ENCODE results near the gene GAB1. TPM values are rescaled to one million over a fixed set of nuclear protein-coding genes. Genes with fewer than 3 reads are reported as not detected.

The GAB1 gene
- total RNA-seq, 3 donors from 2014 or later = 62.3 to 104 (median 84.0) TPM

DNA sequence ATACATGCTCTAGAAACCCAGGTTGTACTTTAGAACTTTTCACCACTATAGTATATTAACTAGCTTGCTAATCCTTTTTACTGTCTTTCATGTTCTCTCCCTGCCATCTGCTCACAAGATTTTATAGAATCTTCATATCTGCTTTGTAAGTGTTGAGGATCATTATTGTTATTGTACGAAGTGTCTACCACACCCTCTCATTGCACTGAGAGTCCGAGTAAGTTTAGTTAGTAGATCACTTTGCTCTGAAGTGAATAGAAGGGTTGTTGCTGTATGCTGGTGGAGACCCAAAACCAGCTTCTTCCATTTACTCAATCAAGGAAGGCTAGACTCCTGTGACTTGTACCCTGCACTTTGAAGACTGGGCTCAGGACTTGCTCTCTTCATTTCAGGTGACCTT is 17.1 kb downstream of the GAB1 start:
- TF ChIP-seq, protein P1, sequence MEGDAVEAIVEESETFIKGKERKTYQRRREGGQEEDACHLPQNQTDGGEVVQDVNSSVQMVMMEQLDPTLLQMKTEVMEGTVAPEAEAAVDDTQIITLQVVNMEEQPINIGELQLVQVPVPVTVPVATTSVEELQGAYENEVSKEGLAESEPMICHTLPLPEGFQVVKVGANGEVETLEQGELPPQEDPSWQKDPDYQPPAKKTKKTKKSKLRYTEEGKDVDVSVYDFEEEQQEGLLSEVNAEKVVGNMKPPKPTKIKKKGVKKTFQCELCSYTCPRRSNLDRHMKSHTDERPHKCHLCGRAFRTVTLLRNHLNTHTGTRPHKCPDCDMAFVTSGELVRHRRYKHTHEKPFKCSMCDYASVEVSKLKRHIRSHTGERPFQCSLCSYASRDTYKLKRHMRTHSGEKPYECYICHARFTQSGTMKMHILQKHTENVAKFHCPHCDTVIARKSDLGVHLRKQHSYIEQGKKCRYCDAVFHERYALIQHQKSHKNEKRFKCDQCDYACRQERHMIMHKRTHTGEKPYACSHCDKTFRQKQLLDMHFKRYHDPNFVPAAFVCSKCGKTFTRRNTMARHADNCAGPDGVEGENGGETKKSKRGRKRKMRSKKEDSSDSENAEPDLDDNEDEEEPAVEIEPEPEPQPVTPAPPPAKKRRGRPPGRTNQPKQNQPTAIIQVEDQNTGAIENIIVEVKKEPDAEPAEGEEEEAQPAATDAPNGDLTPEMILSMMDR (IDR thresholded peaks at IDR 0.05) = no peak
- peak; percentile 48 for ATAC-seq

DNA sequence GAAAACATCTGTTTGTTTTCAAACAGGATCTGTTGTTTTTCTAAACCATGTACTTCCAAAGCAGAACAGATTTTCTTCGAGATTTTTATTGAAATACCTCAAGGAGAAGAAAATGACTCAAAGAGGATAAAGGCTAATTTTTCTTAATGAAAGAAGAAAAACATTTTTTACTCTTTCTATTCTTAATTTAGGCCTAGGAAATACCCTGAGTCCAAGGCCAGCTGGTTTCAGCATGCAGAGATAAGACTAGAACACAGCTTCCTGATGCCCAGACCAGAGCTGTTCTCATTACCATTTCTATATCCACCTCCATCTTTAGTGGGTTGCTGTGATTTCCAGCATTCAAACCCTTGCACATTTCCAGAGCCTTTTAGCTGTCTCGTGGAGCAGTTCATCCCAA is 18.3 kb downstream of the GAB1 start:
- Histone ChIP-seq H3K4me1 (ENCODE audit: low read depth) (peaks cover 60% of the 10 kb centered on the region), H3K9me3 (no peaks in the 10 kb centered on the region), H3K4me3 (no peak overlapping the region), H3K36me3 (ENCODE audit: low read depth) (no peaks in the 10 kb centered on the region)
- no peak for ATAC-seq
- intact Hi-C loops (cut with DNase I, micrococcal nuclease) = no loop called here
- TF ChIP-seq, protein P1 (IDR thresholded peaks at IDR 0.05) = no peak
- DNase-seq = peak in 1 of 3 donors; percentile 29

More for the DNA sequence above, 17.1 kb downstream of the GAB1 start:
- Histone ChIP-seq H3K36me3 (ENCODE audit: low read depth) (no peaks in the 10 kb centered on the region), H3K9me3 (no peaks in the 10 kb centered on the region), H3K4me3 (no peak overlapping the region), H3K4me1 (ENCODE audit: low read depth) (peaks cover 58% of the 10 kb centered on the region)
- DNase-seq = no peak
- intact Hi-C loops (cut with DNase I, micrococcal nuclease) = no loop called here

DNA sequence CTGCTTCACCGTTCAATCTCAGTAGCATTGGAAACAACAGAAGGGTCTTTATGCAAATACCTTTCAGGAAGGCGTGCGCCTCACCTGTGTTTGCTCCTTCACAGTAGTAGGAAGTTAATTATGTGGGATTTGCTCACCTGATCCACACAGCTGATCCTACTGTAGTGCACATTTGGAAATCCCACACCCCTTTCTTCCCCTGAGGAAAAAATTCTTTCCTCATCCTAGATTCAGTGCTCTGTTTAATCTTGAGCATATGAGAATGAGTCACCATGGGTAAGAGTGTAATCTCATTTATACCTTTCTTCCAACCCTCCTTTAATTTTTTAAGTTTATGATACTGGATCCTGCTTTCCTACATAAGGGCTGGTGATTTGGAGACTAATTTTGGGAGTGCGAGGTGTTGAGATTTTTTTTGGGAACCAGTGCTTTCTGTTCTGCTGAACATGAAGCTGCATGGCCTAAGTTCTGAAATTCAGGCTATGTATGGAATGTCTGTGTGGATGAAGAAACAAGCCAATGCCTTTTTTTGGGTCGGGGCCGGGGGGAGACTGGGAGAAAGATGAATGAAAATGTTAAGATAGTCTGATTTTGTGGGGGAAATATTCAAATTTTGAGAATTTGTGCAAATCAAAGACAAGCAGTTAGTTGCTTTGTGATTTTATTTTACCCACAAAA is 19.0 kb downstream of the GAB1 start:
- no peak overlapping the region for H3K4me3 ChIP-seq
- peaks cover 65% of the 10 kb centered on the region for H3K4me1 ChIP-seq (ENCODE audit: low read depth)
- TF ChIP-seq, protein P1 (IDR thresholded peaks at IDR 0.05) = no peak
- intact Hi-C loops (cut with DNase I, micrococcal nuclease) = no loop called here
- H3K9me3 ChIP-seq = no peaks in the 10 kb centered on the region
- H3K36me3 ChIP-seq (ENCODE audit: low read depth) = no peaks in the 10 kb centered on the region
- peak; percentile 5 for ATAC-seq
- no peak for DNase-seq

DNA sequence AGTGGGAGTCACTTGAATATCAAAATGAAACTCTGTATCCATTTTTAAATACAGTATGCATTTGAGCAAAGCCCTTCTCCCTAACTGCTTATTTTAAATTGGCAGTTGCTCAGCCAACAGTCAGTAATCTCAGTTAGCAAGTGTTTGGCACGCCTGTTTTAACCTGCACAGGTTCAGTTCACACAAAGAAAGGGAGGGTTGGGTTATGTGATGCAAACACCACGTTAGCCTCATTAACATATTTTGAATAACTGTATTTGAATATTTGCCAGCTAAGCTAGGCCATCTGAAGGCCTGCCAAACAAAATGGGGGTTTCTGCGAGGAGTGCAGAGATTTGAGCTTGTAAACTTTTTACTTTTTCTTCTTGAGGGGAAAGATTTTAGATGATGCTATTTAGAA is 19.8 kb downstream of the GAB1 start:
- TF ChIP-seq, protein P1 (IDR thresholded peaks at IDR 0.05) = no peak
- DNase-seq = peak in 1 of 3 donors; percentile 42
- H3K9me3 ChIP-seq = no peaks in the 10 kb centered on the region
- ATAC-seq = peak; percentile 13
- H3K36me3 ChIP-seq (ENCODE audit: low read depth) = no peaks in the 10 kb centered on the region
- no peak overlapping the region for H3K4me3 ChIP-seq
- H3K4me1 ChIP-seq (ENCODE audit: low read depth) = peaks cover 64% of the 10 kb centered on the region
- intact Hi-C loops (cut with DNase I, micrococcal nuclease) = no loop called here

DNA sequence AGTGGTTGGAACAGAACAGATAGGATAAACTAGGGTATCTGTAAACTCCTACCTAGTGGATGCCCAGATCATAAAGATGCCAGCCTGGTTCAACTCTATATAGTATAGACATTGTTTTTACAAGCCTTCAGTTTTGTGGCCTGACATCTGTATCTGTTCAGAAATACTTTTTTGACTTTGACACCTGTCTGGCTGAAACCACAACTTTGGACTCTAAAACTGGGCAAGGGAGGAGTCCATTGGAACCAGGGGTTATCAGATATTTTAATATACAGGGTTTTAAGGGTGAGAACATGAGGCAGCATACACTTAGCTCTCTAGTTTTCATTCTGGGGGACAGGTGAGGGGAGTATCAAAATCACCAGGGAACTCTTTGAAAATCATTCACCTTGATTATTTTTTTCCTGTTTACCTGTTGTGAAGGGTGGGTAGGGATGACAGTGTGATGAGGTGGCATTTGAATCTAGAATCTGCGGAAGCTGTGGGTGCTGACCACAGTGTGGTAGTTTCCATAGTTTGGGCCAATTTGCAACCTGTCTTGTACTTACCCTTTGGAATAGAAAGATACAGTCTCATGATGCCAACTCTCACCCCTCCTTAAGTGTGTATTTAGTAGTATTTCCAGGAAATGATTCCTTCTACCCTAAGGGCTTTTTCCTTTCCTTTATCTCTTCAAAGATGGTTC is 20.6 kb downstream of the GAB1 start:
- Histone ChIP-seq H3K36me3 (ENCODE audit: low read depth) (no peaks in the 10 kb centered on the region), H3K4me1 (ENCODE audit: low read depth) (peaks cover 64% of the 10 kb centered on the region), H3K9me3 (no peaks in the 10 kb centered on the region), H3K4me3 (no peak overlapping the region)
- no peak for DNase-seq
- TF ChIP-seq, protein P1 (IDR thresholded peaks at IDR 0.05) = no peak
- peak; percentile 3 for ATAC-seq
- intact Hi-C loops (cut with DNase I, micrococcal nuclease) = no loop called here

Data from mucosa of descending colon (tissue), 3 donors.